ENCODE data around the gene PDYN.

Gene PDYN

DNA sequence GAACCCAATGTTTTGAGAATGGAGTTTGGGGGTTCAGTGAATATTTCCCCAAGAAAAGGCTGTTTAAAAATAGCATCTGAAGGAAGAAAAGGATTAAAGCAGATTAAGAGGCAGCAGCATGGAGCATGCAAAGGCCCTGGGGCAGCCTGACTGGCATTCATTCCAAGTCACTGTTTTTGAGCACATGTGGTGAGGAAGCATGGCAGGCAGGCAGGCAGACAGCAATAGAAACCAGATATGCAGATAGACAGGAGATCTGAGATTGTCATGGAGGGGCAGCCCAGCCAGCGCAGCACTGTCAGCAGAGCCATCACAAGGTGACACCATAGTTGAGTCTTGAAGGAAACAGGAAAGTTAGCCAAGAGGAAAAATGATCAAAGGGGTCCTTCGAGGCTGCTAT, 60.9 kb downstream of the PDYN start:
- DNase-seq = no peak

DNA sequence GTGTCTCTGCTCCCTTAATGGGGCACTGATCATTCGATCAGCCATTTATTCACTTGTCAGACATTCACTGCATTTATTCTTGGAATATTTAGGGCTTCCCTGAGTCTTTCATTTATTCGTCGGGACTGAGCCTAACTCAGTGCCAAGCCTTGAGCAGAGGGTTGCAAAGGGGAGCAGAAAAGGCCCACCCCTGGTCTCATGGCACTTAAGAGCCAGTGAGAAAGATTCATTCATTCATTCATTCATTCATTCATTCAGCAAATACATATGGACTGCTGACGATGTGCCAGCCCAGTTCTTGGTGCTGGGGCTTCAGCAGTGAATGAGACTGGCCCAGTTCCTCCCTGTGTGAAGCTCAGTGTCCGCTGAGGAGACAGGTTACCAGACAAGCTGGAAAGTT, 62.0 kb downstream of the PDYN start:
- DNase-seq = no peak

DNA sequence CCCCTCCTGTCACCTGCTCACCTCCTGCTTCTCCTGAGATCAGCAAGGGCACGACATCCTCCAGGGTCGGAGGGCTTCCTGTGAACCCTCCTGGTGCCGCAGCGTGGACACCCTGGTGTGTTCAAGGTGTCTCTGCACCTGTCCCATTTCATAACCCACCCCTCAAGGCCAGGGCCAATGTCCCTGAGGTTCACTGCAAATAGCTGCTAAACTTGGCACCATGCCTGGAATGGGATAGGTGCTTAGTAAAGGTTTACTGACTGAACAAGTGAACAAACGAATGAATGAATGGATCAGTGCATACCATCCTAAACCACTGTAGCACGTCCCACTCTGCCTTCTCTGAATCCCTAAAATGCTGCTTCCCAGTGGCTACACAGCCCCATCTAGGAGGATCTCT, 63.7 kb downstream of the PDYN start:
- DNase-seq = no peak

DNA sequence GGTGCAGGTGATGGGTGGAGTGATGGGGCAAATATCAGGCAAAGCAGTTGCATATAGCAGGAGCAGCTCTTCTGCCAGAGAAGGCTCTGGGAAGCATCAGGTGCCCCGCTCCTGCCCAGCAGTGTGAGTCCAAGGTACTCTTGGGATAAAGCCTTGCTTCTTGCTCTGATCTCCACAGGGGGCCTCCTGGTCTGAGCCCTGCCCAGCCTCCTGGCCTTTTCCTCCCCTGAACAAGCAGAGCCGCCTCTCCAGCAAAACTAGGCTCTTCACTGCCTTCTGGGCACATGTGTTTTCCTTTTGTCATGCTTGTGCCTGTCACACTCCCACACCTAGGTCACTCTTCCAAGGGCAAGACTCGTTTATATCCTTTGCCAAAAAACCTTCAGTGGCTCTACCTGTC, 64.4 kb downstream of the PDYN start:
- no peak for DNase-seq

DNA sequence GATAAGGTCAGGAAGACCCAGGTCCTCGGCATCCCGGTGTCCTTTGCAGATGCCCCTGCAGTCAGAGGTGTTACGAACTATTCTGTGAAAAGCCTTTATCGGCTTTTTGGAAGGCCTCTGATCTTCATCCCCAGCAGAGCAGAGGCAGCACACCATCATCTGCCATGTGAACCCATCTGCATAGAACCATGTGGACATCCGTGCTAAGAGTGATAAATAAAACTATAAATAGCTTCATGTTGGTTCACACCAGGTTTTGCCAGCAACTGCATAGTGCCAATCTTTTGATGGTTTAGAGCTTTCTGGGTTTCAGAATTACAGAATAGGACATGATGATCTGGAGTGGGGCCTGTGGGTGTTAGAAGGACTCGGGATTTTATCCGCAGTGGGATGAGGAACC, 65.1 kb downstream of the PDYN start:
- DNase-seq = no peak
